Superior temporal gyrus (tissue), 1 donor: Measurements from ENCODE around the gene RIPK3.

ENCODE experiments used
- DNase-seq: peaks from one replicate; pipeline ENCODE4 v3.0.0-alpha.2; 2016; ENCODE audit errors: extremely low spot score

The RIPK3 gene

GRCh38 chr14:24322672-24323071 is 17.1 kb downstream of the RIPK3 start:
- DNase-seq: no peak

GRCh38 chr14:24321212-24321975 is 18.4 kb downstream of the RIPK3 start:
- DNase-seq: no peak

- DNase-seq: no peak
Measured at GRCh38 chr14:24317141-24317928, 22.5 kb downstream of the RIPK3 start.

- no peak for DNase-seq
Measured at GRCh38 chr14:24316597-24316950, 23.2 kb downstream of the RIPK3 start.

GRCh38 chr14:24315807-24316596 is 23.8 kb downstream of the RIPK3 start:
- no peak for DNase-seq

GRCh38 chr14:24315243-24315806 is 24.5 kb downstream of the RIPK3 start:
- DNase-seq: no peak

- DNase-seq: no peak
Measured at GRCh38 chr14:24314377-24315193, 25.2 kb downstream of the RIPK3 start.

- DNase-seq: no peak
Measured at GRCh38 chr14:24313913-24314312, 25.9 kb downstream of the RIPK3 start.

- DNase-seq: no peak
Measured at GRCh38 chr14:24312736-24313507, 26.9 kb downstream of the RIPK3 start.

GRCh38 chr14:24311837-24312615 is 27.8 kb downstream of the RIPK3 start:
- no peak for DNase-seq

GRCh38 chr14:24310646-24311604 is 28.9 kb downstream of the RIPK3 start, which contains the start of gene LTB4R:
Gene LTB4R, plus strand, starts transcription at chr14:24311502. Its CDS starts 4,150 bp downstream, at chr14:24315652.
- DNase-seq: peak; percentile 44

GRCh38 chr14:24310265-24310645 is 29.5 kb downstream of the RIPK3 start:
- DNase-seq: no peak

- DNase-seq: no peak
Measured at GRCh38 chr14:24309538-24310264, 30.1 kb downstream of the RIPK3 start, which contains the start of gene LTB4R2. Gene LTB4R2, plus strand, starts transcription at chr14:24310140. Its CDS starts 525 bp downstream, at chr14:24310665.

- no peak for DNase-seq
Measured at GRCh38 chr14:24308342-24309124, 31.3 kb downstream of the RIPK3 start.

GRCh38 chr14:24307575-24308341 is 32.0 kb downstream of the RIPK3 start, which contains the start of gene CIDEB:
Gene CIDEB, minus strand, starts transcription at chr14:24307977. Its CDS starts 119 bp downstream, at chr14:24307858.
- DNase-seq: peak; percentile 75

- no peak for DNase-seq
Measured at GRCh38 chr14:24307156-24307574, 32.6 kb downstream of the RIPK3 start.
